ENCODE measurements around the gene NFIX.

GRCh38 chr19:13074378-13074777, 79.1 kb downstream of the NFIX start:
- TF ChIP-seq CTCF (conservative IDR thresholded peaks at IDR 0.05; ENCODE audit: low read depth in 2 of 2): no peak
- TF ChIP-seq JUNB (IDR thresholded peaks at IDR 0.05; ENCODE audit: unreplicated experiment): no peak

Data from GM23338 (cell line).